IPS-15b (cell line): ENCODE measurements around the gene CAGE1.

Experiments
- H3K27me3 ChIP-seq: one replicate; pipeline ENCODE4 v1.6.1; 2013; ENCODE audit warnings: low read length; ENCODE audit not compliant: control insufficient read depth, insufficient read depth
- H3K36me3 ChIP-seq: one replicate; pipeline ENCODE4 v1.6.1; 2013; ENCODE audit warnings: low read length; ENCODE audit not compliant: control insufficient read depth, insufficient read depth
- H3K4me1 ChIP-seq: one replicate; pipeline ENCODE4 v1.6.1; 2013; ENCODE audit warnings: mild to moderate bottlenecking, low read length; ENCODE audit not compliant: control insufficient read depth, insufficient read depth
- H3K4me3 ChIP-seq: one replicate; pipeline ENCODE4 v1.5.1; 2013; ENCODE audit warnings: low read depth, low read length
- H3K9ac ChIP-seq: one replicate; pipeline ENCODE4 v1.6.1; 2013; ENCODE audit warnings: low read depth, mild to moderate bottlenecking, low read length
- H3K9me3 ChIP-seq: one replicate; pipeline ENCODE4 v1.6.1; 2013; ENCODE audit warnings: mild to moderate bottlenecking, low read length; ENCODE audit not compliant: control insufficient read depth, insufficient read depth

Gene CAGE1

GRCh38 chr6:7406743-7407142, 17.2 kb upstream of the CAGE1 start:
- Histone ChIP-seq H3K27me3 (no peaks in the 10 kb centered on the region), H3K9me3 (no peaks in the 10 kb centered on the region), H3K36me3 (peaks cover 35% of the 10 kb centered on the region), H3K9ac (no peak overlapping the region), H3K4me1 (no peaks in the 10 kb centered on the region), H3K4me3 (no peak overlapping the region)

GRCh38 chr6:7404546-7404945, 15.0 kb upstream of the CAGE1 start:
- H3K4me3 ChIP-seq = no peak overlapping the region
- H3K27me3 ChIP-seq = no peaks in the 10 kb centered on the region
- peaks cover 33% of the 10 kb centered on the region for H3K36me3 ChIP-seq
- H3K9me3 ChIP-seq = no peaks in the 10 kb centered on the region
- H3K9ac ChIP-seq = no peak overlapping the region
- no peaks in the 10 kb centered on the region for H3K4me1 ChIP-seq

GRCh38 chr6:7402716-7403115, 13.2 kb upstream of the CAGE1 start:
- Histone ChIP-seq H3K4me3 (no peak overlapping the region), H3K9ac (no peak overlapping the region), H3K36me3 (peaks cover 31% of the 10 kb centered on the region), H3K4me1 (no peaks in the 10 kb centered on the region), H3K9me3 (no peaks in the 10 kb centered on the region), H3K27me3 (no peaks in the 10 kb centered on the region)

- no peak overlapping the region for H3K4me3 ChIP-seq
- H3K4me1 ChIP-seq = no peaks in the 10 kb centered on the region
- no peaks in the 10 kb centered on the region for H3K9me3 ChIP-seq
- H3K27me3 ChIP-seq = no peaks in the 10 kb centered on the region
- no peak overlapping the region for H3K9ac ChIP-seq
- H3K36me3 ChIP-seq = peaks cover 33% of the 10 kb centered on the region
Measured at GRCh38 chr6:7401075-7401474, 11.5 kb upstream of the CAGE1 start.

- Histone ChIP-seq H3K9ac (no peak overlapping the region), H3K4me1 (peaks cover 7% of the 10 kb centered on the region), H3K27me3 (no peaks in the 10 kb centered on the region), H3K9me3 (no peaks in the 10 kb centered on the region), H3K36me3 (peaks cover 2% of the 10 kb centered on the region), H3K4me3 (no peak overlapping the region)
Measured at GRCh38 chr6:7392402-7392801, 2.9 kb upstream of the CAGE1 start.

GRCh38 chr6:7391151-7391550, 1.6 kb upstream of the CAGE1 start:
- peak overlapping the region; percentile 68 for H3K4me3 ChIP-seq
- H3K9ac ChIP-seq = no peak overlapping the region
- H3K9me3 ChIP-seq = no peaks in the 10 kb centered on the region
- no peaks in the 10 kb centered on the region for H3K36me3 ChIP-seq
- H3K27me3 ChIP-seq = no peaks in the 10 kb centered on the region
- H3K4me1 ChIP-seq = peaks cover 7% of the 10 kb centered on the region

GRCh38 chr6:7390226-7390878, 810 bp upstream of the CAGE1 start:
- H3K36me3 ChIP-seq = no peaks in the 10 kb centered on the region
- no peak overlapping the region for H3K9ac ChIP-seq
- H3K4me1 ChIP-seq = peaks cover 7% of the 10 kb centered on the region
- no peaks in the 10 kb centered on the region for H3K27me3 ChIP-seq
- H3K4me3 ChIP-seq = peak overlapping the region; percentile 68
- H3K9me3 ChIP-seq = no peaks in the 10 kb centered on the region

GRCh38 chr6:7389162-7389450, 436 bp downstream of the CAGE1 start:
- H3K27me3 ChIP-seq = no peaks in the 10 kb centered on the region
- no peaks in the 10 kb centered on the region for H3K36me3 ChIP-seq
- H3K4me1 ChIP-seq = peaks cover 7% of the 10 kb centered on the region
- no peaks in the 10 kb centered on the region for H3K9me3 ChIP-seq
- H3K4me3 ChIP-seq = peak overlapping the region; percentile 68
- peak overlapping the region; percentile 86 for H3K9ac ChIP-seq

GRCh38 chr6:7381092-7381491, 8.4 kb downstream of the CAGE1 start:
- Histone ChIP-seq H3K27me3 (no peaks in the 10 kb centered on the region), H3K9ac (no peak overlapping the region), H3K36me3 (no peaks in the 10 kb centered on the region), H3K4me3 (no peak overlapping the region), H3K4me1 (no peaks in the 10 kb centered on the region), H3K9me3 (no peaks in the 10 kb centered on the region)

- H3K9ac ChIP-seq = no peak overlapping the region
- H3K4me3 ChIP-seq = no peak overlapping the region
- H3K9me3 ChIP-seq = no peaks in the 10 kb centered on the region
- no peaks in the 10 kb centered on the region for H3K4me1 ChIP-seq
- no peaks in the 10 kb centered on the region for H3K36me3 ChIP-seq
- no peaks in the 10 kb centered on the region for H3K27me3 ChIP-seq
Measured at GRCh38 chr6:7378740-7379139, 10.8 kb downstream of the CAGE1 start.

- Histone ChIP-seq H3K27me3 (no peaks in the 10 kb centered on the region), H3K9me3 (no peaks in the 10 kb centered on the region), H3K9ac (no peak overlapping the region), H3K4me3 (no peak overlapping the region), H3K4me1 (no peaks in the 10 kb centered on the region), H3K36me3 (no peaks in the 10 kb centered on the region)
Measured at GRCh38 chr6:7377961-7378360, 11.6 kb downstream of the CAGE1 start.

GRCh38 chr6:7373739-7374138, 15.8 kb downstream of the CAGE1 start:
- no peaks in the 10 kb centered on the region for H3K27me3 ChIP-seq
- no peaks in the 10 kb centered on the region for H3K4me1 ChIP-seq
- H3K9ac ChIP-seq = no peak overlapping the region
- no peak overlapping the region for H3K4me3 ChIP-seq
- no peaks in the 10 kb centered on the region for H3K9me3 ChIP-seq
- no peaks in the 10 kb centered on the region for H3K36me3 ChIP-seq
